Measurements from ENCODE around the gene MTCH1. TPM values are rescaled to one million over a fixed set of nuclear protein-coding genes. Genes with fewer than 3 reads are reported as not detected.

The MTCH1 gene
- total and polyA plus RNA-seq, 2 of the 4 experiments (the other 2 are of a cell fraction): 215 to 263 TPM

- intact Hi-C loops (cut with micrococcal nuclease) (no loop called here), in situ Hi-C loops (cut with MboI; ENCODE audit: low sequenced_read_pairs) (no loop called here)
- 82% methylated on average over 5 of the region's 15 CpGs; no CpG with 5 or more reads in 1 of the 2 experiments for WGBS, 2 experiments (ENCODE audit: extremely low coverage in 2 of 2, insufficient read length in 1 of 2)
These were observed 41.2 kb upstream of the MTCH1 start for GRCh38 chr6:37027036-37027720.

More at GRCh38 chr6:37027036-37027720, 41.2 kb upstream of the MTCH1 start:
- dilution Hi-C loops (cut with HindIII; ENCODE audit: low sequenced_read_pairs, unreplicated experiment): no loop called here
- no peak overlapping the region for H4K91ac ChIP-seq (ENCODE audit: insufficient read depth, low read depth, low read length)
- ATAC-seq (ENCODE audit: low read depth) (no peak), DNase-seq (no peak)
- no peak overlapping the region for H2BK20ac ChIP-seq (ENCODE audit: low read depth, low read length)
- no peaks in the 10 kb centered on the region for H4K20me1 ChIP-seq (ENCODE audit: insufficient read depth, low read length)
- H2AK9ac ChIP-seq (replicated peaks; ENCODE audit: low read depth, low read length, poor library complexity): peak overlapping the region; percentile 50
- no peaks in the 10 kb centered on the region for H3K79me1 ChIP-seq (ENCODE audit: low read depth in 1 of 2, low read length in 2 of 2)
- BruUV-seq (replicated peaks): no TSS peak
- no peak overlapping the region for H3K4me2 ChIP-seq (ENCODE audit: low read depth, low read length)
- H2BK120ac ChIP-seq (ENCODE audit: low read depth, low read length): no peak overlapping the region
- no peak overlapping the region for H2AK5ac ChIP-seq (ENCODE audit: low read depth, low read length)
- H3K23ac ChIP-seq (ENCODE audit: low read depth, low read length): no peak overlapping the region
- no peak overlapping the region for H2BK5ac ChIP-seq (ENCODE audit: low read depth, low read length, poor library complexity, severe bottlenecking)
- no peak overlapping the region for H4K8ac ChIP-seq (ENCODE audit: low read depth in 2 of 2, low read length in 2 of 2)
- H2BK15ac ChIP-seq (ENCODE audit: low read depth, low read length): no peak overlapping the region
- no peaks in the 10 kb centered on the region for H3K4me1 ChIP-seq (ENCODE audit: control insufficient read depth, insufficient read depth, low read length)
- H3K18ac ChIP-seq (ENCODE audit: low read depth, low read length): no peak overlapping the region
- H3K9me1 ChIP-seq (ENCODE audit: insufficient read depth, low read length): no peaks in the 10 kb centered on the region
- H2AFZ ChIP-seq (replicated peaks; ENCODE audit: low read length, poor library complexity): peak overlapping the region; percentile 56
- no peak overlapping the region for H3K4me3 ChIP-seq (ENCODE audit: insufficient read depth, low read depth, low read length)
- H3K14ac ChIP-seq (replicated peaks; ENCODE audit: low read depth, low read length): no peak overlapping the region
- H3K36me3 ChIP-seq (ENCODE audit: control insufficient read depth, insufficient read depth, low read length): no peaks in the 10 kb centered on the region
- CTCF ChIA-PET: interaction anchor here (1.0 kb wide), 1 partner anchor 9 kb away, joined by 4 read pairs; no protein-coding TSS in a partner anchor
- H4K5ac ChIP-seq (ENCODE audit: low read depth, low read length): no peak overlapping the region
- H3K56ac ChIP-seq (ENCODE audit: extremely low read depth, insufficient read depth, low read length): no peak overlapping the region
- TF ChIP-seq SMC3 (IDR thresholded peaks at IDR 0.05; ENCODE audit: low read depth, low read length) (no peak), BHLHE40 (IDR thresholded peaks at IDR 0.05; ENCODE audit: low read depth, low read length) (no peak), CTCF (conservative IDR thresholded peaks at IDR 0.05; ENCODE audit: low read depth, low read length) (no peak), MAFK (IDR thresholded peaks at IDR 0.05; ENCODE audit: low read depth, low read length) (no peak), NFE2L2 (IDR thresholded peaks at IDR 0.05; ENCODE audit: low read depth, low read length) (no peak), FOS (IDR thresholded peaks at IDR 0.05; ENCODE audit: low read depth, low read length) (no peak), RAD21 (IDR thresholded peaks at IDR 0.05; ENCODE audit: low read length) (no peak), CEBPB (IDR thresholded peaks at IDR 0.05; ENCODE audit: low read depth, low read length) (no peak)
- no peak overlapping the region for H3K27ac ChIP-seq (ENCODE audit: insufficient read depth, low read length)
- no peak overlapping the region for H3K4ac ChIP-seq (ENCODE audit: low read depth, low read length)
- POLR2A ChIA-PET (ENCODE audit: unreplicated experiment): no interaction called here
- H3K9ac ChIP-seq (ENCODE audit: low read depth, low read length): no peak overlapping the region
- H3K9me3 ChIP-seq (ENCODE audit: control insufficient read depth, insufficient read depth, low read length): no peaks in the 10 kb centered on the region
- H3K27me3 ChIP-seq (ENCODE audit: control insufficient read depth, insufficient read depth, low read length): no peaks in the 10 kb centered on the region; the same call in 1 of the 2 replicates

Measured in IMR-90 (cell line).